PFSK-1 (cell line): ENCODE measurements around the gene PITHD1.

Experiments used
- FOXP2 ChIP-seq: optimal IDR thresholded peaks from 2 replicates; pipeline ENCODE3; 2011; ENCODE audit warnings: borderline replicate concordance, control low read depth, inconsistent platforms; ENCODE audit not compliant: insufficient read depth; ENCODE audit errors: extremely low read length, extremely low read depth
- POLR2AphosphoS5 ChIP-seq: IDR thresholded peaks from 2 replicates; pipeline ENCODE4 v1.6.1; 2012; ENCODE audit warnings: low read depth, mild to moderate bottlenecking, control low read depth, low read length, moderate library complexity
- SIN3A ChIP-seq: IDR thresholded peaks from 2 replicates; pipeline ENCODE4 v1.6.1; 2012; ENCODE audit warnings: mild to moderate bottlenecking, low read length, moderate library complexity, borderline replicate concordance; ENCODE audit not compliant: insufficient read depth
- TAF1 ChIP-seq: IDR thresholded peaks from 2 replicates; pipeline ENCODE4 v1.6.1; 2012; ENCODE audit warnings: low read length, control low read depth, borderline replicate concordance; ENCODE audit not compliant: insufficient read depth
- TF ChIP-seq, protein P1 (sequence below), 2 experiments: IDR thresholded peaks; 2 replicates each; pipeline versions ENCODE4 v1.6.1 to v1.8.0; 2011 to 2012; ENCODE audit warnings: low read depth in 2 of 2, low read length in 2 of 2, control low read depth in 1 of 2, inconsistent platforms in 1 of 2, mild to moderate bottlenecking in 1 of 2, moderate library complexity in 1 of 2; ENCODE audit not compliant: insufficient read depth in 1 of 2

Gene PITHD1

GRCh38 chr1:23799255-23799569 lies 21.0 kb downstream of the PITHD1 start:
- no peak for TF ChIP-seq TAF1
- no peak for TF ChIP-seq SIN3A
- TF ChIP-seq, protein P1, sequence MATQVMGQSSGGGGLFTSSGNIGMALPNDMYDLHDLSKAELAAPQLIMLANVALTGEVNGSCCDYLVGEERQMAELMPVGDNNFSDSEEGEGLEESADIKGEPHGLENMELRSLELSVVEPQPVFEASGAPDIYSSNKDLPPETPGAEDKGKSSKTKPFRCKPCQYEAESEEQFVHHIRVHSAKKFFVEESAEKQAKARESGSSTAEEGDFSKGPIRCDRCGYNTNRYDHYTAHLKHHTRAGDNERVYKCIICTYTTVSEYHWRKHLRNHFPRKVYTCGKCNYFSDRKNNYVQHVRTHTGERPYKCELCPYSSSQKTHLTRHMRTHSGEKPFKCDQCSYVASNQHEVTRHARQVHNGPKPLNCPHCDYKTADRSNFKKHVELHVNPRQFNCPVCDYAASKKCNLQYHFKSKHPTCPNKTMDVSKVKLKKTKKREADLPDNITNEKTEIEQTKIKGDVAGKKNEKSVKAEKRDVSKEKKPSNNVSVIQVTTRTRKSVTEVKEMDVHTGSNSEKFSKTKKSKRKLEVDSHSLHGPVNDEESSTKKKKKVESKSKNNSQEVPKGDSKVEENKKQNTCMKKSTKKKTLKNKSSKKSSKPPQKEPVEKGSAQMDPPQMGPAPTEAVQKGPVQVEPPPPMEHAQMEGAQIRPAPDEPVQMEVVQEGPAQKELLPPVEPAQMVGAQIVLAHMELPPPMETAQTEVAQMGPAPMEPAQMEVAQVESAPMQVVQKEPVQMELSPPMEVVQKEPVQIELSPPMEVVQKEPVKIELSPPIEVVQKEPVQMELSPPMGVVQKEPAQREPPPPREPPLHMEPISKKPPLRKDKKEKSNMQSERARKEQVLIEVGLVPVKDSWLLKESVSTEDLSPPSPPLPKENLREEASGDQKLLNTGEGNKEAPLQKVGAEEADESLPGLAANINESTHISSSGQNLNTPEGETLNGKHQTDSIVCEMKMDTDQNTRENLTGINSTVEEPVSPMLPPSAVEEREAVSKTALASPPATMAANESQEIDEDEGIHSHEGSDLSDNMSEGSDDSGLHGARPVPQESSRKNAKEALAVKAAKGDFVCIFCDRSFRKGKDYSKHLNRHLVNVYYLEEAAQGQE (IDR thresholded peaks at IDR 0.05; ENCODE audit: insufficient read depth in 1 of 2, low read depth in 2 of 2, low read length in 2 of 2): no peak
- no peak for TF ChIP-seq POLR2AphosphoS5
- no peak for TF ChIP-seq FOXP2

DNA sequence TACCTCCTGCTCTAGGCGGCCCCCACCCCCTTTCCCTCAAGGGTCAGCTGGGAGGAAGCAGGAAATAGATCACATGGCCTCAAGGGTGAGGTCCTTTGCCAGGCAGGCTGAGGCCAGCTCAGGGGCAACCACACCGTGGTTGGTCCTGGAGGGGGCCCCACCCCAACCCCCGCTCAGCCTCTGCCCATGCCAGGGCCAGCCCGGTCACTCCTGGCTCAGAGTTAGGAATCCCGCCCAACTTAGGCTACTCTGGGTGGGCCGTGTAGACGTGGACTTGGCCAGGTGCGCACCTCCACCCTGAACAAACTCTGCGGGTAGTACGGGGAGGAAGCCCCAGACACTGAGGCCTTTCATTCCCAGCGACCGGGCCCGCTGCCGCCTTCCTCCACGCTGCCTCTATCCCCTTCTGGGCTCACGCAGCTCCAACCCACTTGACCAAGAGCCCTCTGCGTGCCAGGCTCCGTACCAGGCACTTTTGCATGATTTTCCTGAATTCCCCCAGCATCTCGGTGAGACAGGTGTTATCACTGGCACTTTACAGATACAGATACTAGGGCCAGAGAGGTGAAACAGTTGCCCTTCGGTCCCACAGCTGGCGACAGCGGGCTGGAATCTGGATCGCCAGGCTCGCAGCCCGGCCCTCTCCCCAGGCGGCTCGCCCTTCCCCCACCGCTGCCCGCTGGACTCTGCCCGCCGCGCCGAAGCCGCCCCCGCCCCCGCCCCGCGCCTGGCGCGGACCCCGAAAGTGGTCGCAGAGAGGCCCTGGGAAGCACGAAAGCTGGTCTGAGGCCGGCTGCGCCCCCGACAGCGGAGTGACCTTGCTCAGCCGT lies 21.6 kb downstream of the PITHD1 start:
- TF ChIP-seq SIN3A: no peak
- TF ChIP-seq, protein P1 (IDR thresholded peaks at IDR 0.05; ENCODE audit: insufficient read depth in 1 of 2, low read depth in 2 of 2, low read length in 2 of 2): no peak

- TF ChIP-seq POLR2AphosphoS5: peak; percentile 74
- 0 out of 2 replicates have a peak, but pooled peaks have one; percentile 54 for TF ChIP-seq TAF1
- peak; percentile 17; the same call in 1 of the 2 replicates for TF ChIP-seq SIN3A
- TF ChIP-seq, protein P1 (IDR thresholded peaks at IDR 0.05; ENCODE audit: insufficient read depth in 1 of 2, low read depth in 2 of 2, low read length in 2 of 2): 0 out of 4 replicates have a peak, but pooled peaks of 1 of the 2 experiments have one; percentile 29
- peak; percentile 89 for TF ChIP-seq FOXP2
Measured at GRCh38 chr1:23800400-23801337, 22.5 kb downstream of the PITHD1 start, which contains the start of gene GALE. Gene GALE, minus strand, starts transcription at chr1:23800754. Its CDS starts 1,747 bp downstream, at chr1:23799007.

GRCh38 chr1:23801338-23801748 lies 23.1 kb downstream of the PITHD1 start:
- TF ChIP-seq SIN3A: no peak
- TF ChIP-seq TAF1: no peak

DNA sequence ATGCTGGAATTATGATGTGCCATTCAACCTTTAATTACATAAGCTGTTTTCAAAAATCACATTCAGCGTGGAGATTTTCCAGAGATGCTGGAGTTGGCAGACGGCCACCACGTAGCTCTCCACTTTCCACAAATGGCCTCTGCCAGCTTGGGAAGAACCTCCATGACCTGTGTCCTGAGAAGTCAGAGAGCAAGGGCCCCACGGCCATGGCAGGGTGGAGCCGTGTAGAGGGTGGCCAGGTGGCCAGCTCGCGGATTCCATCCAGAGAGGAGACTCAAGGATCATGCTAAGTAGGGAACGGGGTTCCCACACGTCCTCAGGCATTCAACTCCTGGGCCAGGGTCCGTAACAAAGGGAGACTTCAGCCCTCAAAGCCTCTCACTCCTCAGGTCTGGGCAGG lies 23.7 kb downstream of the PITHD1 start:
- TF ChIP-seq SIN3A (no peak), POLR2AphosphoS5 (no peak), TAF1 (no peak), FOXP2 (no peak)
- TF ChIP-seq, protein P1 (IDR thresholded peaks at IDR 0.05; ENCODE audit: insufficient read depth in 1 of 2, low read depth in 2 of 2, low read length in 2 of 2): no peak
